Measurements from ENCODE around the gene IGF2BP2. TPM values are rescaled to one million over a fixed set of nuclear protein-coding genes. Genes with fewer than 3 reads are reported as not detected.
A peak's percentile ranks its signal among the peaks of the same experiment; 100 is the strongest.
"Not testable (repeated sequence)": the region's sequence is repeated elsewhere in the genome, so short reads cannot be mapped to it uniquely, and the experiment has no call there.

Gene IGF2BP2
- total RNA-seq, 1 experiment from 2014 or later, result 42.2 TPM

DNA sequence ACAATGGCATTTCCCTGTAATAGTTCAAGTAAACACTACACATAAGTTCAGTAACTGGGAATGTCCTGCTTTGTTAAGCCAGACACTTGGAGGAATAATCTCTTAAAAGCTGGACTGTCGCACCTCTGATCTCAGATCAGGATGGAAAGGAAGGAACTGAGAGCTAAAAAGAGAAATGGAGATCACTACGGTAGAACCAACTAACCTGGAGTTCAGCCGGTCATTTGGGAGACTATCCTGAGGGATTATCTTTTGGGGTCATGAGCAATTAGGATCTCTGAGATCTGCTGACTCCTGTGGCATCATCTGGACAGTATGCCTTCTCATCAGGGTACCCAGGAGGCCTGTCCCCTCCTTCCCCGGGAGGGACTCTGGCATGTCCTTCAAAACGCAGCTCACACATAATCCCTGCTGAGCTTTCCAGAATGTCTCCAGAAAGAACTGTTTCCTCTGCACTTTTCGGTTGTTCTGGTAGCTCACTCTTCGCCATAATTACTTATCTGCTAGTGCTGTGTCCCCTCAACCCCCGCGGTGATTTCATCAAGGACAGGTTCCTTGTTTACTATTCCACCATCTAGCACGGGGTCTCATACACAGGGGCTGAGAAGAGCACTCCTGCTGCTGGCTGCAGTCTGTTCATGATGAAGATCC is 123.1 kb downstream of the IGF2BP2 start:
- in situ Hi-C loops (cut with HindIII; ENCODE audit: low sequenced_read_pairs), result no loop called here
- peak; percentile 64 for DNase-seq (ENCODE audit: low spot score)

GRCh38 chr3:185699927-185700326 is 124.9 kb downstream of the IGF2BP2 start:
- peak; percentile 72 for DNase-seq (ENCODE audit: low spot score)
- in situ Hi-C loops (cut with HindIII; ENCODE audit: low sequenced_read_pairs), result no loop called here

DNA sequence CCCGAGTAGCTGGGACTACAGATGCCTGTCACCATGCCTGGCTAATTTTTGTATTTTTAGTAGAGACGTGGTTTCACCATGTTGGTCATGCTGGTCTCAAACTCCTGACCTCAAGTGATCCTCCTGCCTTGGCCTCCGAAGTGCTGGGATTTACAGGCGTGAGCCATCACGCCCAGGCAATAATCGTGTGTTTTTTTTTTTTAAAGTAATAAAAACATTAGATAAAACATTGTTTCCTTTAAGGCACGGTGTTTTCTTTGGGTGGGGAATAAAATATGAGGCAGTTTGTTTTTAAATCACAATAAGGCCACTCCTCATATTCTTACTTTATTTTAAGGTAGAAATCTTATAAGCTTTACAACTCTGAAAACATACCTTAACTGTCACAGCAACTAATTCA is 127.6 kb downstream of the IGF2BP2 start:
- in situ Hi-C loops (cut with HindIII; ENCODE audit: low sequenced_read_pairs), result not testable (repeated sequence)

GRCh38 chr3:185696039-185696438 is 128.8 kb downstream of the IGF2BP2 start:
- in situ Hi-C loops (cut with HindIII; ENCODE audit: low sequenced_read_pairs), result no loop called here
- no peak for DNase-seq (ENCODE audit: low spot score)

More for the DNA sequence above, 127.6 kb downstream of the IGF2BP2 start:
- DNase-seq (ENCODE audit: low spot score), result not testable (repeated sequence)

DNA sequence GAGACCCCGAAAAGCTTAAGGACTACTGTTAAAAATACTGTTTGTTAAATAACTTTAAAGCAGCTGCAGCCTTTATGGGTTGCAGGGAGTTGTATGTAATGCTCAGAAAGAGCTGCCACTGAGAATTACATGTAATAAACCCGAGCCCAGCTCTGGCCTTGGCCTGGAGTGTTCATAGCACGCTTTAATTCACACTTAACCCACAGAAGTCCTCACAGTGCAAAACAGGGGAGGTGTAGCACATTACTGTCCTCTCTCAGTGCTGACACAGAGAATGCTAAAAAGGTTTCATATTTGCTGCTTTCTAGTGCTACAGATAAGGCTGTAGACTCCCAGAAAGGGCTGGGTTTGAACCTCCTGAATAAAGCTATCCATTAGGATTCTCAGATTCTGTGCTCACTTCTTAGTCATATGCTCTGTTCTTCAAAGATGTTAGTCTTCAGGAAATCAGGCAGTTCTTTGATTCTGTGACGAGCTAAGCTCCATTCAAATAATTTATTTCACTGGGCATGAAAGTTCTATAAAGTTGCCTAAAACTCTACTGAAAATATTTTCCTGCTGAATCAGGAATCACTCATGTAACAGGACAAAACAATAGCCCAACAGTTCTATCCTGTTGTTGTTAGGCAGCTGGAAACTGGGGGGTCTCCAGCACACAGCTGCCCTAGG is 130.7 kb downstream of the IGF2BP2 start:
- in situ Hi-C loops (cut with HindIII; ENCODE audit: low sequenced_read_pairs), result no loop called here
- no peak for DNase-seq (ENCODE audit: low spot score)

GRCh38 chr3:185691622-185692021 is 133.2 kb downstream of the IGF2BP2 start:
- no peak for DNase-seq (ENCODE audit: low spot score)
- in situ Hi-C loops (cut with HindIII; ENCODE audit: low sequenced_read_pairs), result no loop called here

- in situ Hi-C loops (cut with HindIII; ENCODE audit: low sequenced_read_pairs), result no loop called here
- no peak for DNase-seq (ENCODE audit: low spot score)
Measured at GRCh38 chr3:185687271-185687878, 137.5 kb downstream of the IGF2BP2 start.

DNA sequence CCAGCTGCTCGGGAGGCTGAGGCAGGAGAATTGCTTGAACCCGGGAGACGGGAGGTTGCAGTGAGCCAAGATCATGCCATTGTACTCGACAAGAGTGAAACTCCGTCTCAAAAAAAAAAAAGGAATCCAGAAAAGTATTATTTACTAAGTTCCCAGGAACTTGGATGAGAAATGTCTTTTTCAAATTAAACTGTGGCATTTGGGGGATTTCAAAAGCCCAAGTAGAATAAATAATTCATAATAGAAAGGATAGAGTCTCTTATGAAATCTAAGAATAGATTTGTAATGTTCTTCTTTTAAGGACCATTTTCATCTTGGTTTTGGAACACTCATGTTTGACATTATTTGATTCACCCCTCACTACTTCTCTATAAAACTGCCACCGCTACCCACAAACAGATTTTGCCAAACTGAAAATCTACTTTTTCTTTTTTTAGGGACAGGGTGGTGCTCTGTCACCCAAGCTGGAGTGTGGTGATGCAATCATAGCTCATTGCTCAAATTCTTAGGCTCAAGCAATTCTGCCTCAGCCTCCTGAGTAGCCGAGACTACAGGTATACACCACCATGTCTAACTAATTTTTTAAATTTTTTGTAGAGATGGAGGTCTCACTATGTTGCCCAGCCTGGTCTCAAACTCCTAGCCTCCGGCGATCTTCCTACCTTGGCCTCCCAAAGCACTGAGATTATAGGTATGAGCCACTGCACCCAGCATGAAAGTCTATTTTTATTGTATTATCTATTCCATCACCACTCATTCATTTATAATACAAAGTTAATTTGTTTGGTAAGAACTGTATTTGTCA is 139.4 kb downstream of the IGF2BP2 start:
- in situ Hi-C loops (cut with HindIII; ENCODE audit: low sequenced_read_pairs), result no loop called here
- DNase-seq (ENCODE audit: low spot score), result no peak

GRCh38 chr3:185680231-185680630 is 144.6 kb downstream of the IGF2BP2 start:
- DNase-seq (ENCODE audit: low spot score), result peak; percentile 55
- in situ Hi-C loops (cut with HindIII; ENCODE audit: low sequenced_read_pairs), result no loop called here

- in situ Hi-C loops (cut with HindIII; ENCODE audit: low sequenced_read_pairs), result no loop called here
- no peak for DNase-seq (ENCODE audit: low spot score)
Measured at GRCh38 chr3:185678027-185678426, 146.8 kb downstream of the IGF2BP2 start.

DNA sequence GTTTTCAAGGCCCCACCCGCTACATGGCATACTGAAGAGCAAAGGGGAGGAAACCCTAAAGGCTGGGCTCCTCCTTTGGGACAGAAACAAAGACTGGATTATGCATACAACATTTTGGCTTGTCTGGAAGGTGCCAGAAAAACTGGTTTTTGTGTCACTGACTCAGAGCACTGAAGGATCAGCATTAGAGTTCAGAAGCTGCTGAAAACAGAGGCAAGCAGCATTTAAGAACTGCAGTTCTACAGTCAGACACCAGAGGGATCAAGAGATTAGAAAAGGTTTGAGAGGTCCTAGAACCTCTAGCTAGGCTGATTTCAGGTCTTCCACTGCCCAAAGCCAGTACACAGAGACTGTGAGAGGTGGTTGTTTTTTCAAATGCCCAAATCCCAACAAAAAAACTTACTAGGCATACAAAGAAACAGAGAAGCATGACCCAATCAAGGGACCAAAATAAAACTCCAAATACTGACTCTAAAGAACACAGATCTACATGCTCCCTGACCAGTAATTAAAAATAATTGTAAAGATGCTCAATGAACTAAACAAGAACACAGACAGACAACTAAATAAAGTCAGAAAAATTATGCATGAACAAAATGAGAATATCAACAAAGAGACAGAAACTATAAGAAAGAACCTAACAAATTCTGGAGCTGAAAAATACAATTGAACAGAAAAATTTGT is 147.6 kb downstream of the IGF2BP2 start:
- in situ Hi-C loops (cut with HindIII; ENCODE audit: low sequenced_read_pairs), result no loop called here
- DNase-seq (ENCODE audit: low spot score), result peak; percentile 76

DNA sequence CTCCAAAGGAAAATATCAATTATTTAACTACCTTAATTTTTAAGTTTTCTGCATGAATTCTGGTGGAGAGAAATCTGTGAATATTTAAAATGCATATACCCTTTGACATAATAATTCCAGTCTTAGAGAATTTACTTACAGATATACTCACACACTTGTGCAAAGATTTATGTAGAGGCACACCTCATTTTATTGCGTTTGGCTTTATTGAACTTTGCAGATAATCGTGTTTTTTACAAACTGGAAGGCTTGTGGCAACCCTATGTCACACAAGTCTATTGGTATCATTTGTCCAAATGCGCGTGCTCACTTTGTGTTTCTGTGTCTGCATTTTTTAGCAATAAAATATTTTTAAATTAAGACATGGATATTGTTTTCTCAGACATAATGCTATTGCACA is 157.3 kb downstream of the IGF2BP2 start:
- no peak for DNase-seq (ENCODE audit: low spot score)
- in situ Hi-C loops (cut with HindIII; ENCODE audit: low sequenced_read_pairs), result no loop called here

DNA sequence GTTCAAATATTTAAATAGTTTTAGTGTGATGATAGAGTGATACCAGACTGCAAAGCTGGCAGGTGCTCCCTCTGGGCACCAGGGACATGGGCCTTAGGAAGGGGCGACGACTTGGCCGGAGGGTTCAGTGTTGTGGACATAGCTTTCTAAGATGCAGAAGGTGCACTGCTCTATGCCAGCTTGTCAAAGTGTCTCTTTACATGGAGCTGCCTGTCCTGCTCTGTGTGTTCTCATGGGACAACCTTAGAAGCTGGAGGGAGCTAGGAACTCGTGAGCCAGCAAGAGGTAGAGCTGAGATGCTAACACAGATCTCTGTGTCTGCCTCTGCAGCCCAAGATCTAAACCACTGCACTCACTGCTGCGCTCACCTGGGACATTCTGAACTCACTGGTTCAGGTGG is 160.9 kb downstream of the IGF2BP2 start:
- DNase-seq (ENCODE audit: low spot score), result no peak
- in situ Hi-C loops (cut with HindIII; ENCODE audit: low sequenced_read_pairs), result no loop called here

DNA sequence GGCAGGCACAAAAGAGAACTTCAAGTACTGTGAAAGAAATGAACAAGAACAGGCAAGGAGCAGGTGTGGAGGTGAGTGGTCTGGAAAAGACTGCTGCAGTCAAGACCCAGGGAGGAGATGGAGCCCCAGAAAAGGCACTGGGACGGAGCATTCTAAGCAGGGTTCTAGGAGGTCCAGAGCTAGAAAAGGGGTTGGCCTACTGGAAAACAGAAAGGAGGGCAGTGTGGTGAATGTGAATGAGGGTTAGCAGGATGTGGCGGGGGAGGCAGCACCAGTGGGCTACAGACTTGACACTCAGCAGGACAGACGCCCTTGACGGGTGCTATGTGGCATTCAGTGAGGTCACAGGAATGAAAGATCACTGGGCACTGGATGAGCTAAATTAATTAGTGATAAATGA is 163.1 kb downstream of the IGF2BP2 start:
- in situ Hi-C loops (cut with HindIII; ENCODE audit: low sequenced_read_pairs), result no loop called here
- no peak for DNase-seq (ENCODE audit: low spot score)

GRCh38 chr3:185661296-185661695 is 163.5 kb downstream of the IGF2BP2 start:
- in situ Hi-C loops (cut with HindIII; ENCODE audit: low sequenced_read_pairs); DNase-seq (ENCODE audit: low spot score): not testable (repeated sequence)

GRCh38 chr3:185659942-185660921 is 164.6 kb downstream of the IGF2BP2 start:
- in situ Hi-C loops (cut with HindIII; ENCODE audit: low sequenced_read_pairs), result no loop called here
- DNase-seq (ENCODE audit: low spot score), result peak; percentile 87

GRCh38 chr3:185658943-185659342 is 165.9 kb downstream of the IGF2BP2 start:
- in situ Hi-C loops (cut with HindIII; ENCODE audit: low sequenced_read_pairs), result no loop called here
- no peak for DNase-seq (ENCODE audit: low spot score)

- DNase-seq (ENCODE audit: low spot score), result no peak
- in situ Hi-C loops (cut with HindIII; ENCODE audit: low sequenced_read_pairs), result no loop called here
Measured at GRCh38 chr3:185658504-185658912, 166.3 kb downstream of the IGF2BP2 start.

Measured in G401 (cell line).